Transverse colon (tissue), 4 donors: ENCODE data around the gene RNF115.

Experiments used
- EP300 ChIP-seq: sonication (generic); formaldehyde crosslinking; IDR thresholded peaks from one replicate; pipeline ENCODE4 v1.6.1; 2017; ENCODE audit warnings: antibody characterized with exemption, low read depth
- POLR2A ChIP-seq: fragments of 450-650 bp; IDR thresholded peaks from one replicate; pipeline ENCODE4 v1.6.1; 2016; ENCODE audit warnings: antibody characterized with exemption, mild to moderate bottlenecking, moderate library complexity
- POLR2AphosphoS5 ChIP-seq, 3 donors: sonication (generic); formaldehyde crosslinking; IDR thresholded peaks; one replicate each; pipeline ENCODE4 v1.6.1; 2016; ENCODE audit warnings: antibody characterized with exemption in 3 of 3
- TF ChIP-seq, protein P1 (sequence below), 5 experiments: fragments of 200-600 bp in 3 of 5; fragments of 450-650 bp in 2 of 5; sonication (generic) in 3 of 5; IDR thresholded peaks; 1 replicate in 2 of 5; 2 replicates in 3 of 5; pipeline ENCODE4 v1.5.1; 2016 to 2017; ENCODE audit warnings: antibody characterized with exemption in 5 of 5, inconsistent platforms in 3 of 5, mild to moderate bottlenecking in 2 of 5, moderate library complexity in 1 of 5

DNA sequence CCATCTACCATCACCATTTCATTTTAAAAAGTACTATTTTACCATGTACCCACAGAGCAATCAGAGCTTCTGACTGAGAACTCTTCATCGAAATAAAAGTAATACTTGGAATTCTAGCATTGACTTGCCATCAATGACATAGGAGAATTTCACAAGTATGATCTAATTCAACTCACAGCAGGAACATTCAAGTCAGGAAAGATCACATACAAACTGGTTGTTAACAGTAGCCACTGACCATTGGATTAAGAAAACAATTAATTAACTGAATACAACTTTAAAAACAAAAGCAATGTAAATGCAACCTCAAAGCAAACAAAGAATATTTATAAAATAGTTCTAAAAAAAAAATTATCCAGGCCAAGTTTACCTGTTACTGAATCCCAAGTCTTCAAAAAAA lies 18.8 kb downstream of the RNF115 start:
- no peak for TF ChIP-seq POLR2A
- TF ChIP-seq, protein P1, sequence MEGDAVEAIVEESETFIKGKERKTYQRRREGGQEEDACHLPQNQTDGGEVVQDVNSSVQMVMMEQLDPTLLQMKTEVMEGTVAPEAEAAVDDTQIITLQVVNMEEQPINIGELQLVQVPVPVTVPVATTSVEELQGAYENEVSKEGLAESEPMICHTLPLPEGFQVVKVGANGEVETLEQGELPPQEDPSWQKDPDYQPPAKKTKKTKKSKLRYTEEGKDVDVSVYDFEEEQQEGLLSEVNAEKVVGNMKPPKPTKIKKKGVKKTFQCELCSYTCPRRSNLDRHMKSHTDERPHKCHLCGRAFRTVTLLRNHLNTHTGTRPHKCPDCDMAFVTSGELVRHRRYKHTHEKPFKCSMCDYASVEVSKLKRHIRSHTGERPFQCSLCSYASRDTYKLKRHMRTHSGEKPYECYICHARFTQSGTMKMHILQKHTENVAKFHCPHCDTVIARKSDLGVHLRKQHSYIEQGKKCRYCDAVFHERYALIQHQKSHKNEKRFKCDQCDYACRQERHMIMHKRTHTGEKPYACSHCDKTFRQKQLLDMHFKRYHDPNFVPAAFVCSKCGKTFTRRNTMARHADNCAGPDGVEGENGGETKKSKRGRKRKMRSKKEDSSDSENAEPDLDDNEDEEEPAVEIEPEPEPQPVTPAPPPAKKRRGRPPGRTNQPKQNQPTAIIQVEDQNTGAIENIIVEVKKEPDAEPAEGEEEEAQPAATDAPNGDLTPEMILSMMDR (IDR thresholded peaks at IDR 0.05) = no peak
- no peak for TF ChIP-seq EP300
- TF ChIP-seq POLR2AphosphoS5 (IDR thresholded peaks at IDR 0.05) = no peak
